RKO (cell line): ENCODE results near the gene GABRA6.
"Not testable (repeated sequence)": the region's sequence is repeated elsewhere in the genome, so short reads cannot be mapped to it uniquely, and the experiment has no call there.

Experiments used
- DNase-seq: peaks from one replicate; pipeline ENCODE4 v3.0.0-alpha.2; 2016; ENCODE audit warnings: low spot score

Gene GABRA6

GRCh38 chr5:161685461-161685860, at the start of gene GABRA6:
TSS of gene GABRA6 (plus strand) at chr5:161685721. CDS start at chr5:161685990, 269 bp downstream.
- DNase-seq, result no peak

DNA sequence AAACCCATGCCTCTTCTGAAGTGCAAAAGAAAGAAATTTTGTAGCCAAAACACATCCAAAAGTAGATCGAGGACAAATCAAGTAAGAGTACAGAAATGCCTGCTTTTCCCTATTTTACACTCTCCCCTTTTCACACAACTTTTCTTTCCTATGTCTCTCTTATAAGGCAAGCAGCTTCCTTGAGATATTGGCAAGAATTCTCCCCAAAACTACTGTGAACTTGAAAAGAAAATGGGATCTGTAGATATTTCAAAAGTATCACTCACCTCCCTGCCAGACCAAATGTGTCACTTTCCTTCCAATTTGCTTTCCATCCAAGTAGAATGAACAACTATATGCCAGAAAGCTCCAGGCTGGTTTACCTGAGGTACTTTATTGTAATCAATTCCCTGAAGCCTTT, 47.9 kb upstream of the GABRA6 start:
- no peak for DNase-seq

DNA sequence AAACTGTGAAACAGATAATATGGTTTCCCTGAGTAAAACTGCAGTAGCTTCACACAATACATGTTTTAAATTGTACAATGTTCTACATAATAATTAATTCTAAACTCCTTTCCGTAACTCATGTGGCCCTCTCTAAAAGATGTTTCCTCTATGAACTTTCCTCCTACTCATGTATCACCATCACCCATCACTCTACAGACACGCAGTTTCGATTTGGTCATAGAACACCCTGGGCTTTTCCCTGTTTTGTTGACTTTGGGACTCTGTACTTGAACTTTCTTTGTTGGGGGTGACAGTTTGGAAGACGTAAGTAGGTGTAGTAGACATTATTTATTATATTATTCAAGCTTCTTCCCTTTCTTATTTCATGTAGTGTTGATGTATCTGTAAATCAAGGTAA, 44.1 kb upstream of the GABRA6 start:
- DNase-seq, result no peak

- DNase-seq, result no peak
Observed at GRCh38 chr5:161645264-161645663, 40.3 kb upstream of the GABRA6 start.

DNA sequence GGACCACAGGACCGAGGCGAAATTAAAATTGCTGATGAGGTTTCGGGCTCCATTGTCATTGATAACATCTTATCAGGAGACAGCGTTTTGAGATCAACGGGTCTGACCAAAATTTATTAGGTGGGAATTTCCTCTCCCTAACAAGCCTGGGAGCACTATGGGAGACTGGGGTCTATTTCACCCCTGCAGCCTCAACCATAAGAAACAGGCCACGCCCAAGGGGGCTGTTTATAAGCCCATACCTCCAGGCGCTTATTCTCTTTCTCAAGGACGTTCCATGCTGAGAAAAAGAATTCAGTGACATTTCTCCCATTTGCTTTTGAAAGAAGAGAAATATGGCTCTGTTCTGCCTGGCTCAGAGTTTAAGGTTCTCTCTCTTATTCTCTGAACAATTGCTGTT, 33.6 kb upstream of the GABRA6 start:
- not testable (repeated sequence) for DNase-seq

DNA sequence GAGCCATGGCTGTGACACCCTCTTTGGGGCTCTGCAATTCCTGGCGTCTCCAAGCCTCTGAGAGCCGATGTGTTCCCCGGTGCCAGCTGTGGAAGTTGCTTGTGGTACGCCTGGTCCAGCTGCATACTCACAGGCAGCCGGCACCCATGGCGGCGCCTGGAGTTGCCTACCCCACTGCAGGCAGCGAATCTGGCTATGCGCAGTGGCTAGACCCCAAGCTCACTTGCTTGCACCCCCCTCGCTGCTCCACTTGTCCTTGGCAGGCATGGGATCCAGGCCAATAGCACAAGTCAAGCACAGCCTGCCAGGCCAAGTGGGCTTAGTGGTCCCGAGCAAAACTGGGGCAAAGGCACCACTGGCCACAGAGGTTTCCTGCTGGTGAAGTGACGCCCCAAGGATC, 24.7 kb upstream of the GABRA6 start:
- no peak for DNase-seq

DNA sequence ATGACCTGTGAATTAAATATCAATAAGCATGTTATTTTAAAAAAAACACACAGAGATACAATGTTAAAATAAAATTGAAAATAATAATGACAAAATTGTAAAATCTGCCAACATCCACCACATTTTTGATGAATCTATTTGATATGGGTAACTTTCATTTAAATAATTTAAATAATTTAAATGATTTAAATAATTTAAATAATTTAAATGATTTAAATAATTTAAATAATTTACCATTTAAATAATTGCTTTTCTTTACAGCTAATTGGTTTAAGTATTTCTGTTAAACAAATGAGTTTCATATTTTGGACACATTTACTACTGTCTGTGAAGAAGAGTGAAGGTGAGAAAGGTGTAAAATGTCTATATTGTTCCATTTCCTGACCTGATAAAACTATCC, 22.1 kb upstream of the GABRA6 start:
- no peak for DNase-seq

DNA sequence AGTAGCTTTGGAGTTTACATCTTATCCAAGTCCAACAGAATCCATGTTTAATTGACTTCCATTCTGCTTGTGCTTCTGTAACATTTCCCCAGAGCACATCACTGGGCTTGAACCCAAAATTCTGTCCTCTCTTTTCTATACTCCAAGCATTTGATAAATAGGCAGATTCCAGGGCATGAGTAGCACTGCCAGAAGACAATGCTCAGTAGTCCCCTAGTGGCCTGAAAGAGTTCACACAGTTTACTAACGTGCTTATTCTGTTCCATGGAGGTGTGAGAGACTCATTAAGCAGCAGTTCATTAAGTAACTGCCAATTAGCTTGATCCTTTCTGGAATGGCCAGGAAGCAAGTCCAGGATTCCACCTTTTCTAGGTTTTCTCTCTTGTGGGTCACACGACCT, 9.4 kb upstream of the GABRA6 start:
- peak; percentile 67 for DNase-seq

- DNase-seq, result no peak
Observed at GRCh38 chr5:161686149-161686548, 628 bp downstream of the GABRA6 start.

DNA sequence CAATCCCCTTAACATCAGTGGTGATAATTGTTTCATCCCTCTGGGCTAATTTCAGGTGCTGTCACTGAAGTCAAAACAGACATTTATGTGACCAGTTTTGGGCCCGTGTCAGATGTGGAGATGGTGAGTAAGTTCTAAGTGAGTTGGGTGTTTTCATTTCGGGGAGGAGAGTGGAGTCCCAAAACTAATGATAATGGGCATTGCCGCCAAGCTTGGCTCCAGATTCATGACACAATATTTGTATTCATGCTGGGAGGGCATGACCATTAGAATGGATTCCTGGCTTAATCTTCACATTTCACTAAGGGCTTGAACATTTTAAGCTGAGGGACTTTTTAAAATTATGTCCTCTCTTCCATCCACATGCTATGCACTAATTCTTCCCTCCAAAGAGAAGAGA, 1.4 kb downstream of the GABRA6 start:
- no peak for DNase-seq

GRCh38 chr5:161687316-161687715, 1.8 kb downstream of the GABRA6 start:
- DNase-seq, result no peak

- no peak for DNase-seq
Observed at GRCh38 chr5:161691911-161692310, 6.4 kb downstream of the GABRA6 start.

GRCh38 chr5:161697001-161697400, 11.5 kb downstream of the GABRA6 start:
- DNase-seq, result no peak

DNA sequence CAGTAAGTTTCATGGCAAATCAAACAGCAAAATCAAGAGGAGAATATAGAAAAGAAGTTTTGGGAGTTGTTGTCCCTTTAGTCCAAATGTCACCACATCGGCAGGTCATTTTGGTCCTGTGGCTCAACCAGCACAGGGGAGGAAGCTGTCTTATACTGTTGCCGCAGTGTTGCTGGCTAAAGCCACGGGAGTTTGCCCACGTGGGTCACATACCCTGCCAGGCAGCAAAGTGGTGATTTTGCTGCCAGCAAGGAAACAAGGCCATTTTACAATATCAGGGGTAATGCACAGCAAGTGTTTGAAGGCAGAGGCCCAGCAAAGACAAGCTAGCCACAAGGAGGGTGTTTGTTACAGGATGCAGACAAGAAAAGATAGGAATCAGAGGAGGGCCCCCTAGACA, 14.5 kb downstream of the GABRA6 start:
- DNase-seq, result no peak

- DNase-seq, result no peak
Observed at GRCh38 chr5:161703528-161703927, 18.0 kb downstream of the GABRA6 start.

DNA sequence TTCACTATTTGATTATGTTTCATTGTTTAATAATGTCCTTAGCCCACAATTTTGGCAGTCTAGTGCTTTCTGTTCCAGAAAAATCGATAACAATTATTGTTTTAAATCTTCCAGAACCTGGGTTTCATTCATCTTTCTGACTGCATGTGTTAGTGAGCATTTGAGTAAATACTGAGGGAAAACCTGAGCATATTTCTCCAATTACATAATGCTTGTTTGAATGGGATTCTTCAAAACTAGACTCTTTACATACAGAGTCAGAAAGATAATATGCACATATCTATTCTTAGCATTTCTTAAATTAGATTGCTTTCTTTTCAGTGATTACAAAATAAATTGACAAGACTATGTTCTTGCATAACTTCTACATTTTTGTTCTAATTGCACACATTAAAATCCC, 21.9 kb downstream of the GABRA6 start:
- DNase-seq, result no peak

GRCh38 chr5:161709239-161709638, 23.7 kb downstream of the GABRA6 start:
- no peak for DNase-seq

- DNase-seq, result no peak
Observed at GRCh38 chr5:161713042-161713441, 27.5 kb downstream of the GABRA6 start.

GRCh38 chr5:161719157-161719556, 33.6 kb downstream of the GABRA6 start:
- no peak for DNase-seq

DNA sequence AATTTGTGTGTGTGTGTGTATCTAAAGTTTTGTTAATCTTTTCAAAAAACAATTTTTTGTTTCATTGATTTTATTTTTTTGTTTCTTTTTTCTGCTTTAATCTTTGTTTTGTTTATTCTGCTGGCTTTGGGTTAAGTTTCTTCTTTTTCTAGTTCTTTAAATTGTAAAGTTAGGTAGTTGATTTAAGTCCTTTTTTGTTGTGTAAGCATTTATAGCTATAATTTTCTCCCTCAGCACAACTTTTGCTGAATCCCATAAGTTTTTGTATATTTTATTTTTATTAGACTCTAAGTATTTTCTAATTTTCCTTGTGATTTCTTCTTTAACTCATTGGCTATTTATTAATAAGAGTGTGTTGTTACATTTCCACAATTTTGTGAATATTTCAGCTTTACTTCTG, 34.9 kb downstream of the GABRA6 start:
- no peak for DNase-seq

GRCh38 chr5:161734741-161735140, 49.2 kb downstream of the GABRA6 start:
- DNase-seq, result no peak

DNA sequence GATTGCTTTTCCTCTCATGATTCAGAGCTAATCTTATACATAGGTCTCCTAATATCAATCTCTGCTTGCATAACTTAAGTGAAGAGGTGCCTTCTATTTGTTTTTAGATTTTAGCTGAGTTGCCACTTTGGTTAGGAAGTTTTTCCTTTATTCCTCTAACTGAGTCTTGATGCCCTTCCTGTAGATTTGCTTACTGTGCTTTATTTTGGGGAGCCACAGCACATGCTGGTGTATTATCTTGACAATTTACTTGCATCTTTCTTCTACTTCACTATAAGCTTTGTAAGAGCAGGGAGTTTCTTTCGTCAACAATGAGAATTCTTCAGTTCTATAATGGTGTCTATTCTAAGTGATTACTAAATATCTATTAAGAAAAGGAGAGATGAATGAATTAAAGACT, 54.9 kb downstream of the GABRA6 start:
- DNase-seq, result no peak

GRCh38 chr5:161744276-161744675, 58.8 kb downstream of the GABRA6 start:
- DNase-seq, result no peak

DNA sequence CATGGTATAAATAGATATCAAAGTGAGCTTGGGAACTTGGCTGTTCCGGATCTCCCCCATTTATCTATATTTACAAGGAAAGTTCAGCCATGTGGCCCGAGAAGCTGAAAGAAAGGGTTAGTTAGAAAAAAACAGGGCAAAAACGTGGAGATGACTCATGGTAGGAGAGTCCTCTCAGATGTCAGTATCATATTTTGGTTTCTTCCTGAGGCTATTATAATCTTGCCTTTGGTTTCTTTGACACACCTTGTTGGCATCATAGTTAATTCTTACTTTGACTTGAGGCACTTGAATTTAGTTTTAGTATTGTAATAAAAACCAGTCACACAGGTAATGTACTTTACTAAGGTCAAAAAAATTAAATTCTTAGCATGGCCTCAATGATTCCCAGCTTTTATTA, 59.9 kb downstream of the GABRA6 start:
- no peak for DNase-seq

GRCh38 chr5:161751265-161751664, 65.7 kb downstream of the GABRA6 start:
- DNase-seq, result no peak
